ENCODE results near the gene CCDC81.

CCDC81 gene

DNA sequence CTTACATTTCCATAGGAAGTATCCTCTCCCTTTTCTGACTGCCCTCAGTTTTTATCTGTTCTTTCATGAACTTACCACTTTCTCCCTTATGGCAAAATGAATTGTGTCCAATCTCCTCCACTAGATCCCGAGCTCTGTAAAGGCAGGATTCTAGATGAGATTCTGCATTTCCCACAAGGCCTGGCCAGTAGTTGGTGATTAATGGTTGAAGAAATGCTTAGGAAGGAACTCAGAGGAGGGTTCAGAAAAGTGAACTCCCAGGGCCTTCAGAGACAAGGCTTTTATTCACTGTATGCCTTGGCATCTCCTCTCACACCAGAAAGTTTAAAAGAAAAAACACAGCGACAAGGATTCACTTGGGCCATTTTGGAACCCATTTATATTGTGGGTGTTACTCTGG is 66.2 kb downstream of the CCDC81 start:
- DNase-seq (ENCODE audit: low read depth in 3 of 3), result no peak

DNA sequence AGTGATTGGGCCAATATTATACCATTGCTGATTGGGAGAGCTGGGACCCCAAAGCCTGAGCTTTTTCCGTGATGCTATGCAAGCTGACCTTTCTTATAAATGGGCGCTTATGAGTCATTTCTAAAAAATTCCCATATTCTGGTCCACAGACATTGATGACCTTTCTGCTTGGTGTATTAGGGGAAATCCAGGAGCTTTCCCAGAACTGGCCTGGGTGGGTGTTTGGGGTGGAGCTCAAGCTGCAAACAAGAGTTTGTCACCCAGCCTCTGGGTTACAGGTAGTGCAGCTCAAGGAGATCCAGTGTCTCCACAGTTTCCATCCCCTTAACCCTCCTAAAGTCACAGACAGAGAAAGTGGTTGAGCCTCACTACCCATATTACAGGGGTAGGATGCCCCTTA is 67.7 kb downstream of the CCDC81 start:
- DNase-seq (ENCODE audit: low read depth in 3 of 3), result peak in 1 of 3 experiments; percentile 32

DNA sequence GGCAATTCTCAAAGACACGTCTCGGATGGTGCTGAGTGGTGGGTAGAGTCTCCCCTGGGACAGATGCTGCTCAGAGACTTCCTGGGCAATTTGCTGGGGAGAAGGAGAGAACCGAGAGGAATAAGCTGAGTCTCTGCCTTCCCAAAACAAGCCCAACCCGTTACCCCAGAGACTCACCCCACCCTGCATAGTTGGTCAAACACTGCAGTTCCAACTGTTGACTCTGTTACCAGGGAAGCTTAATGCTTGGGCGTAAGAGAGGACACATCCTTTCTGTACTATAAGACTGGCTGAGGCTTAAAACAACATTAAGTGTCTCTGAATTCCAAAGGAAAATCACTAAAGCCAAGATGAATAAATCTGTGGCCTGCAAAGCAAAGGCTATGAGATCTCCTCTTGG is 68.1 kb downstream of the CCDC81 start:
- DNase-seq (ENCODE audit: low read depth in 3 of 3), result no peak

DNA sequence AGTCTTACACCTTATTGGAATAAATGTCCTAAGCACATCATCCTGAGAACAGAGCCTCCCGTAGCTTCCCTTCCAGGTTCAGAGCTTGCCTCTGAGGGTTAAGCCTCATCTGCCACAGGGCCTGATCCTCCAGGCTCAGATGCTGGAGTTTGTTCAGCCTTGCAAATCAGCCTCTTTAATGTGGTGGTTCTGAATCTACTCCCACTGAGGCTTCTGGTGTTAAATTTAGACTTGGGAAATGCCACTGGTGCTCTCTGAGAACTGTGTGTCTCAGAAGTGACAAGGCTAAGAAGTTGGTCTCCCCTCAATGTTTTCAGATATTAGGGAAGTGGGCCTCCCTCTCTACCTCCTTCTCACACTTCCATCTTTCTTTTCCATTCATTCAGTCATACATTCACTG is 68.7 kb downstream of the CCDC81 start:
- DNase-seq (ENCODE audit: low read depth in 3 of 3), result no peak

DNA sequence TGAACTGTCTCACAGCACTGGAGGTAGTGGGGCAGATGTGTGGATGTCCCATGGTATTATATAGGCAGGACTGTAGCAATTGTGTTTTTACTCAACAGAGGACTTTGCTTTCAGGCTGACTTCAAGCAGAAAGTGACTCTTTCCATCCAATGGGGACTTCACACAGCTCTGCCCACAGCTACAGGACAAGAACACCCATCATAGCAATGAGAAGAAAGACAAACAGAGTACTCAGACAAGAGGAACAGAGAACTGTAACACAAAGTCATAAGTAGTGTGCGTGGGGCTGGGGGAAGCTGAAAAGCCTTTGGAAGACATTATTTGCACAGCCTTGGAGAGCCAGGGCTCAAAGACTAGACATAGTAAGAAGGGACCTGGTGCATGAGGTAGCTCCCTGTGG is 70.3 kb downstream of the CCDC81 start:
- DNase-seq (ENCODE audit: low read depth in 3 of 3), result no peak

DNA sequence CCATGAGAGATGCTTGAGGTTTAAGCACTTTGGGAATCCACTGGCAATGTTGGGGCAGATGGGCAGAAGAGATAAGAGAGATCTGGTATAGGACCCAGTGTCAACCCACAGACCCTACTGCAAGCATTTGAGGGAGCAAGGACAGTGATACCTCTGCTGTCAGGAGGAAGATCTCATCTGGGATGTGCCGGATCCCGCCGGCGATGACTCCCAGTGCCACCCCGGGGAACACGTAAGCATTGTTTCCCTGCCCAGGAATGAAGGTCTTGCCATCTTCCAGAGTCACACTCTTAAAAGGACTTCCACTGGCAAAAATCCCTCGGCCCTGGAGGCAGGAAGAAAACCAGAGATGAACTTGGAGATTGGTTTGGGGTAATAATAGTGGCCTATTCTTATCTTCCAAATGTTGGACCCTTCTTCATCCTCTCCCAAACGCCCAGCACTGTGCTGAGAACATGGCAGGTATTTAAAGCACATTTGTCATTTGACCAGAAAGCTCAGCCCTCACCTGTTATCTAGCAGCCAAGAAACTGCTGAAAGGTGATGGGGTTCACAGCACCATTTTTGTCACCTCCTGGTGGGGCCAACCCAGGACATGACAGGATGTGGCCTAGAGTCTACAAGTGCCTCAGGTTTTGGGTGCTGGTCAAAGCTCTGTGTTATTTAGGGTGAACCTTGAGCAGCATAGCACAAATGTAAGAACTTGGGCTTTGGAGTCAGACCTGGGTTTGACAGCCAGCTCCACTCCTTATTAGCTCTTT is 71.7 kb downstream of the CCDC81 start:
- no peak for DNase-seq (ENCODE audit: low read depth in 3 of 3)

DNA sequence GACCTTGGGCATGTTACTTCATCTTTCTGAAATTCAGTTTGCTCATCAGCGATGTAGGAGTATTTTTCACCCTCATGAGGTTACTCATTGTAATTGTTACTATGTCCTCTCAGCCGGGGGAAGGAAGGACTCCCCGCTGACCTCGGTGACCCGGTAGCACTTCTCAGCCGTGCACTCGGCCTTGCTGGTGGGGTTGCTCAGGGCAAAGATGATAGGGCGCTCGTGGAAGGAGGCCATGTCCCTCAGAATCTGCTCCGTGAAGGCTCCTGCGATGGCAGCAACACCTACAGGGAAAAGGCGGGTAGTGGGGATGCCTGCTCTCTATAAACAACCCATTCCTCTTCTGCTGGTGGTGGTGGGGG is 72.2 kb downstream of the CCDC81 start:
- DNase-seq (ENCODE audit: low read depth in 3 of 3), result no peak

DNA sequence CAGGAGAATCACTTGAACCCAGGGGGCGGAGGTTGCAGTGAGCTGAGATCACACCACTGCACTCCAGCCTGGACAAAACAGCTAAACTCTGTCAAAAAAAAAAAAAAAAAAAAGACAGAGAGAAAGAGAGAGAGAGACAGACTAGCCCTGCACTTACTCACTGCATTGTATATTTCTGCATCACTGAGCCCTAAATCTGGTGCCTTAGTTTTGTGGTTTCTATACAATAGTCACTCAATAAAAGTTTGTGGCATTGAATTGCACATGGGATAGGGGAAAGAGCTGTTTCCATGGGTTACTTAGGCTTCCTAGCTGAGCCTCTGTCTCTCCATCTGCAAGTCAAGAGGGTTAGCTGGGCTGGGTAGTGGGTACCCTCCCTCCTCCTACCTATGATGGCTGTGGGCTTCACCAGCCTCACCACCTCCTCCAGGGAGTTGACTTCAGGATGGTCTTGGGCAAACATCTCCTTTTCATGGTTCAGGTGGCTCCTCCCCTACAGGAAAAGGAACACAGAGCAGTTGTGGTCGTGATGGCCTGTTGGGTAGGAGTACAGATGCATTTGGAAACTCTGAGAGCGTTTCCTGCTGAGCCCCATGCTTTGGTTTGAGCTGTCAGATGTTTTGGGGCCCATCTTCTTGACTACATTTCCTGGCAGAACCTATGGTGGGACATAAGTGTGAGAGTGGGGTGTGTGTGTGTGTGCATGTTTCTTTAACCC is 73.2 kb downstream of the CCDC81 start:
- DNase-seq (ENCODE audit: low read depth in 3 of 3), result peak in 1 of 3 experiments; percentile 29

DNA sequence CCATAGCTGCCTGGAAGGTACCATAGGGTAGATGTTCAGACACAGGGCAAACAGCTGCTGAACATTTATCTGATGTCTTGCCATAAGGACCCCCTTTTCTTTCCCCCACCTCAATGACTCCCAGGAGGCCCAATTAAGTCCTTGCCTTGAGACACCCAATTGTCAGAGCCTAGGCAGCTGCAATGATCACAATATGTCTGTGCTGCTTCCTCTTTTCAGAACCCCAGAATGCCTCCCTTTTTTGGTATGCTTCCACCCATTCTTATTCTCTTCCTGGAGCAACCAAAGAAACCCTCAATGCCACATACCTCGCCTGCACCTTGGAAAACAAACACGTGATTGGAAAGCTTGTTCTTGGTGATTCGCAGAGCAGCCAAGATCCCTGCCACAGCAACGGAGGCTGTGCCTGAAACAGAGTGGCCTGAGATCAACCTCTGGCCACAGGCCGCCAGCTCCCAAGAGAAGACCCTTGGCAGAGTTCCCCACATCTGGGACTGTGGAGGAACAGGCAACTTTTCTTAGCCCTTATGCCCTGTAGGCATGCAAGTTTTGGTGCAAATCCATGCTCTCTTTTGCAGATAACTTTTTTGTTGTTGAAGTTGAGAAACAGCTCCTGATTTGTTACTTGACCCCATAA is 75.4 kb downstream of the CCDC81 start:
- DNase-seq (ENCODE audit: low read depth in 3 of 3), result no peak

DNA sequence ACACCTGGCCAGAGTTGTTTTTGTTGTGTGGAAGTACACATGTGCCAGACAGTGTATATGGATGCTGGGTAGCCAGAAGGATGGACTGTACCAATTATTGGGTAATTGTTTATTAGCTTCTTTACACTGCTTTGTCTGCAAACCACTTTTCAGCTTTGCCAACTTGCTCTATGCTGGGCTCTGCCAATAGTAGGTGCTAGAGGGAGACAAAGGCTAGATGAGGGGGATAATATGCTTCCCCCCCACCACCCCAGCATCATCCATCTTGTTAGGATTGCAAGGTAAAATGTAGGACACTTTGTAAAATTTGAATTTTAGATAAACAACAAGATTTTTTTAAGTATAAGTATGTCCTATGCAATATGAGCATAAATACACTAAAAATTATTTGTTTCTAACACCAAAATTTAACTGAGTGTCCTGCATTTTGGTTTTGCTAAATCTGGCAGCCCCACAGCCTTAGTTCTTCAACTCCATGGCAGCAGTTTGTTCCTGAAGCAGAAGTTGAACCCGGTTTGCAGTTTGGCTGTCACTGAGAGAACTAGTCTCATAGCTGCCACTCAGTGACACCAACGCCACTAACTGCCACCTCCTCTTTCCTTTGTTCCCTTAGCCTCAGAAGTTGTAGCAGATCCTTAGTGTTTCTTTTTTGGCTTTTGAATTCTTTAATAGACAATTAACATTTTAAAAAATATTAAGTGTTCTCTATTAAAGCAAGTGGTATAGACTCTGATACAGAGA is 78.8 kb downstream of the CCDC81 start:
- no peak for DNase-seq (ENCODE audit: low read depth in 3 of 3)

DNA sequence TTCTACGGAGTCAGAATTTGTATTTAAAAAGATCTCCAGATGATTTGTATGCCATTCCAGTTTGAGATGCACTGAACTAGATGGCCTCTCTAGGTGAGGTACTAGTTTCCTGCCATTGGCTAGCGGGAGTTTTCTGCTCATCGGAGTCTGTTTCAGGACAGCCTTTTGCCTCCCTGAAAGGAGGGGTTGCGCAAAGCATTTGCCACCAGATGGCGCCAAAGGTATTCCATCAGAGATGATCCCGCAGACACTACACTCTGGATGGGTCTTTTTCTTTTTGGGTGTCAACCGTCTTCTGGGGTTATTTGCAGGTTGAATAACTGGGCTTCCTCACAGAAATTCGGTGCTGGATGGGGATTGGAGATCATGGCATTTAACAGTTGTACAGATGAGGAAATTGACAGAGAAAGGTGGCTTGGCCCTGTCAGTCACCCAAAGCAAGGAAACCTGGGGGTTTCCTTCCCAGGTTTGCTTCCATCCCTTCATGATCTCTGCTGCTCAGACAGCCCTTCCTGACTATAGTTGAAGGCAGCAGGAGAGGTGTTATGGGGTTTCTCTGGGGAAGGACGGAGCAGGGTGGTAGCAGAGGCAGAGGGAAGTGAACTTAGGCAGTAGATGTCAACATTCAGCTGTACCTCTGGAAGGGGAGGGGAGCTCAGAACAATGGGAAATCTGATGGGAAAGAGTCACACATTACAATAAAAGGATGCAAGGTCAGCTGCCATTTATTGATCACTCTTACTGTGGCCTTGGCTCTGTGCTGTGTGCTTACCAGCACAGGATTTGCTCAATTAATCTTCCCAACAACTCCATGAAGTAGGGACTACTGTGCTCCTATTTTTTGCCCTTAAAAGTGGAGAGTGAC is 81.6 kb downstream of the CCDC81 start:
- peak; percentile 68 to 84 (median 77) for DNase-seq (ENCODE audit: low read depth in 3 of 3)

DNA sequence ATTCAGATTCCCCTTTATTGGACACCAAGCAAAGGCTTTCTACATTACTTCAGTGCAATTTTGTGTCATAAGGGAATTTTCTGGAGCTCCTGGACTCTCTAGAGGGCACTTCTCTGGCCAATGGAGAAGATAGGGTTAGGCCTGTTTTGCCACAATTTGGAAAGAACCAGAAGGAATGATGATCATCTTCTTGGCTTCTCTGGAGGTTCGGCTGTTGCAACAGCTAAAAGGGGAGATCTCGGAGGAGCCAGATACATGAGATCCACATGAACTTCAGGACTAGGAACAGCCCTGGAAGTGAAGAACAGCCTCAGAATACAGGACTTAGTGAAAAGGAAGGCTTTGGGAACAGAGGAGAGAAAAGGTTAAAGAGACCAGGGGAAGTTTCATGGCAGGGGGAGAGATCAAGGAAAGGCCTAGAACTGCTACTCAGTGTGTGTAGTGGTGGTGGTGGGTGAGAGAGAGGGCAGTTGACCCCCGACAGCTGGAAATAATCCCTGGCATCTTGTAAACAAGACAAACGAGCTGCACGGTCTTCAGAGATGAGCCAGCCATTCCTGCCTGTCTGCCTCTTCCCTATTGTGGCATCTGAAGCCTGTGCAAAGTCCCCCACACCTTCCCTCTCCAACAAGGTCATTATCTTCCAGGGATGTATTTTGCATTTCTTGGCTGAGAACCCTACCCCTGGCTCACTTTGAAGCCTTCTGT is 83.8 kb downstream of the CCDC81 start:
- DNase-seq (ENCODE audit: low read depth in 3 of 3), result no peak

DNA sequence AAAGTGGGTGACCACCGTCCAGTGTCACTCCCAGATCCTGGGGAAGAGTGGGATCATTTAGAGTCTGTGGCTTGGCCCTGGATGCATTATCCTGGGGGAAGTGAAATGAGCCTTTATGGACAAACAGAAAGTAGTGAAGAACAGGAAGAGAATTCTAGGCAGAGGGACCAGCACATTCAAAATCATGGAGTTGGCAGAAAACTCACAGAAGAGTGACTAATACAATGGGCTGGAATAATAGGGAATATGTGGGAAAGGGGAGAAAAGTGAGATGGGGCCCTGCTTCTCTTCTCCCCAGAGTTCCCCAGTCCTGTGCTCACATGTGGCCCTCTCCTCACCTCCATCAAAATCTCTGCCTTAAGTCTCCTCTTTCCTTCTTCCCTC is 84.3 kb downstream of the CCDC81 start:
- no peak for DNase-seq (ENCODE audit: low read depth in 3 of 3)

DNA sequence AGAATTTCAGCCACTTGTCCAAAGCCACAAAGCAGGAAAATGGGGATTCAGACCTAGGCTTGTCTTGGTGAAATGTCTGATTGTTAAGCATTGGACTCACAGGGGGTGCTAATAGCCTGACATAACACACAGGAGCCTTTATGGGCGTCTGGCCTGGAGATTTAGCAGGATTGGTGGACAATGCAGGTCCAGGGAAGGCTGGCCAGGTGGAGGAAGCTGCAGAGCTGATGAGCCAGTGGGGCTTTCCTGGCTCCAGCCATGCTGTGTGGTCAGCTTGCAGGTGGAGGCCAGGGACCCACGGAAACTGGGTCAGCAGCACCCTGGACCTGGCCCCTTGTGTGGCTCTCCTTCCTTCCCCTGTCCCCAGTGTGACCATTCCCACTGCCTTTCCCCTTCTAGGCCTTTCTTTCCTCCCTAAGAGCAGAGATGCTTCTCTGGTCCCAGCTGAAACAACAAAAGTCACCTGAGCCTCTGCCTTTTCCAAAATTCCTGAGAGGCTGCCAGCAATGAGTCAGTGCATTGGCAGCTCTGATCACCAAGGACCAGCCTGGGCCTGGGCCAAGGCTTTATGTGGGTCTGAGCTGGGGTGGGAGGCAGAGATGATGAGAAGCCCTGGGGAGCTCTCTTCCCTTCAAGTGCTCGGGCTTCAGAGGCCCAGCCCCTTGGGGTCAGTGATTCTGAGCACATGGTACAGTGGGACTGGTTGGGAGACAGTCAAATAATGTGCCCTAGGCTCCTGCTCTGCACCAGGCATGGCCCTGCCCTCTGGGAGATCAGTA is 85.2 kb downstream of the CCDC81 start:
- DNase-seq (ENCODE audit: low read depth in 3 of 3), result no peak

DNA sequence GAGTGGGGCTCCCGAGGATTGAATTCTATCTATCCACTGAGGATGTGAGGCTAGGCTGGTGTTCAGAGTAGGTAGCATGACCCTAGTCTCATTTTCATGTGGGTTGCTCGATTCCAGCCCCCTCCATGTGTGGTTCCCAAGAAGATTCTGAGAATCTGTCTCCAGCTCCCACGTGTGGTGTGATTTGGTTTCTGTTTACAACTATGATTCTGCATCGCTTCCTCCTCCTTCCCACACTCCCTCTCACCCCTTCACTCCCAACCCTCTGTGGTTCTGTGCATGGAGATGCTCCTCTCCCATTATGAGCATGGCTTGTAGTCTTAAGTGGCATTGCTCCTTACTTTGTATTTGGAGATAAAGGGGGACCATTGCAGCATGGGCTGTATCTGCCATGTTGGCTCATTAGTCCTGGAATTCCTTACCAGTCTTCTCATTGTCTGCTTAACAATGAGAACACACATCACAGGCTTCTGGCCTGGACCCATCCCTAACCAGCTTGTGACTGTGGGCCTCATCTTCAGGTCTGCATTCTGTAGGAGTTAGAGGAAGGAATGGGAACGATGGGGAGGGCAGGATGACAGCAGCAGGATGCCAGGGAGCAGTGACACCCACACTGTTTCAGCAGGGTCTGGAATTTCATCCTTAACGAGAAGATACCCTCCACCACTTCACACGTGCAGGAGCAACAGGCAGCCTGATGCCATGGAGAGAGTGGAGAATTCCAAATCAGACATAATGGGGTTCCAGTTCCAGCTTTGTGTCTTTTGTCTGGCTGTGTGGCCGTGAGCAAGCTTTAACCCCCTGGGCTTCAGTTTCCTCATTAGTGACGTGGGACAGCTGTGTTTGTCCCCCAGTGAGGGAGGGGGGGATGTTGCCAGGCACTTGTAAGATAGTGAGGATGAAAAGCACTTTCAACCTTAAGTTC is 86.0 kb downstream of the CCDC81 start:
- DNase-seq (ENCODE audit: low read depth in 3 of 3), result no peak

DNA sequence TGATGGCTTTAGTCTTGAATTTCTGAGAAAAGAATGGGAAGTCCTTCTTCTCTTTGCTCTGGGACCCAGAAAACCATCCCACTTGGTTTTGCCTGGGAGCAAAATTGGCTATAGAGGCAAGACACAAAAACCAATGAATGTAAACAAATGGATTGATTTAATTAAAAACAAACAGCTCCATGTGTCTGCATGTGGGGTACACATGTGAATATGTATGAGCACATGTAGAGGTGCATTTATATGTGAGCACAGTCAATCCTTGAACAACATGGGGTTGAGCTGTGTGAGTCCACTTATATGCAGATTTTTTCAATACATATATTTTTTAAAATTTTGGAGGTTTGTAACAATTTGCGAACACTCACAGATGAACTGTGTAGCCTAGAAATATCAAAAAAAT is 87.2 kb downstream of the CCDC81 start:
- no peak for DNase-seq (ENCODE audit: low read depth in 3 of 3)

DNA sequence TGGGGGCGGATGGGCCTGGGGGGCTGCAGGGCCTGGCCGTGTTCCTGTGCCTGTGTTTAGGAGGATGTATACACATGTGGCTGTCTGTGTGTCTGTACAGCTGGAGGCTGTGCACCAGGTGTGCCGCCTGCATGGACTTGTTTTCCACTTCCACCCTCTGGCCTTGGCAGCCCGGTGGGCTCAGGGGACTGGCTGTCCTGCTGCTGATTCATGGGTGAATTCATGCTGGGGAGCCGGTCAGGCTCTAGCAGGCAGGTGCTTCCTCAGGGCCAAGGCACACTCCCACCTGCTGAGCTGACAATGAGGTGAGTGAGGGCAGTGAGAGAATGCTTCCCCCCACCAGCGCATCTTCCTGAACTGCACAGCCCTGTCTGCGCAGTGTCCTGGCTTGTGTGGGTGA is 88.4 kb downstream of the CCDC81 start:
- no peak for DNase-seq (ENCODE audit: low read depth in 3 of 3)

DNA sequence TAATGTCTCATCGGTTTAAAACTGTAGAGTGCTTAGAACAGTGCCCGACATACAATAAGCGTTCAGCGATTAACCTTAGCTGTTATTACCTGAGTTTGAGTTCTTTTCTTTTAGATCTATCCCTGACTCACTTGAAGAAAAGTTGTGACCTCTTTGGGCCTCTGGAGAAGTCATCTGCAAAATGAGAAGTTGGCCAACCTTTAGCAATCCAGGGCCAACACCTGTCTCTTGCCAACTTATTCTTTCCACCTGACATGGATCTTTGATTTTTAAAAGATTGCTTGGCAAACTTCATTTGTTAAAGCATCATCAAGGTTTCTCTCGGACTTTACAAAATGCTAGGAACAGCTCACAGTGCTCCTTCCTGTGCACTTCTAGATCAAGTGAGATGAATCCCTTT is 89.3 kb downstream of the CCDC81 start:
- no peak for DNase-seq (ENCODE audit: low read depth in 3 of 3)
